A549 treated with RU486 at 1 μM for 4 hours (cell line): Measurements from ENCODE around the gene KCNA1. TPM values are rescaled to one million over a fixed set of nuclear protein-coding genes. Genes with fewer than 3 reads are reported as not detected.

ENCODE experiments used
- total RNA-seq: library from RNA; stranded (reverse); fragments of 200-300 nt; extraction: Qiagen RNA extraction; gene quantifications from 5 replicates; pipeline ENCODE4 v1.2.3, GENCODE V29; 2022; ENCODE audit warnings: low read depth

Gene KCNA1
- total RNA-seq: not detected in 5 replicates

DNA sequence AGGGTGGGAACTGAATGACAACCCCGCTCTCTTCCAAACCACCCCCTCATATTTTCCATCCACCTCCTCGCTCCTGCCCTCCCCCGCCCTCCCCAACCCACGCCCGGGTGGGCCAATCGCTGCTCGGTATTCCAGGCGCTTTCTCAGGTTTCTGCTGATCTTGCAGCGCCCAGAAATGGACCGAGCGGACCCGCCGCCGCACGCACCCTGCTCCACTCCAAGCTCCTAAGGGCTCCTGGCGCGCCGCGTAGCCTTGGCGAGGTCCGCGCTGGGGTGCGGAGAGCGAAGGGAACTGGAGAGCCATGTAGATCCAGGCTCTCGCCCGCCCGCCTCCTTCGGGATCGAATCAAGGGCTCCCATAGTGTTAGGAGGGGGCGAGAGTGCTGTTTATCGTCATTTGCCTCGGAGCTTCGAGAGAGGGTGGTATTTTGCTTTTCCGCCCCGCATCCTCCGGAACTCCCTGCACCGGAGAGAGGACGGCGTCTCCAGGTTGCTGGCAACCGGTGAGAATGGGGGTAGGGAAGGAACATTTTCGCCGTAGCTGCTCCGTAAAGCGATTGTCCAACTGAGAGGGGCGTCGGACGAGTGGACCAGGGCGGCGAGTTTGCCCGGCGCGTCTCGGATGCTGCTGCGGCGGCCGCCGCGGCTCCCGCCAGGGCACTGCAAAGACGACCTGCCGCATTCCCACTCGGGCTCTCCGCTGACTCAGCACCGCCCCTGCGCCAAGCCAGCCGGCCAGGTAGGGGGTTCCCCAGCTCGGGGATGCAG is at the start of gene KCNA1:
KCNA1 (plus strand) TSS at position 172 of the 768 bp plus-strand sequence. CDS start 1,474 bp downstream, outside the sequence.

Other genes starting within 250 kb of the KCNA1 start
- not detected in 5 replicates for gene GALNT8, start 189.5 kb upstream of the KCNA1 start, total RNA-seq
- not detected in 5 replicates for gene KCNA5, start 134.0 kb downstream of the KCNA1 start, total RNA-seq